ENCODE data around the gene DSCAML1.

Gene DSCAML1

DNA sequence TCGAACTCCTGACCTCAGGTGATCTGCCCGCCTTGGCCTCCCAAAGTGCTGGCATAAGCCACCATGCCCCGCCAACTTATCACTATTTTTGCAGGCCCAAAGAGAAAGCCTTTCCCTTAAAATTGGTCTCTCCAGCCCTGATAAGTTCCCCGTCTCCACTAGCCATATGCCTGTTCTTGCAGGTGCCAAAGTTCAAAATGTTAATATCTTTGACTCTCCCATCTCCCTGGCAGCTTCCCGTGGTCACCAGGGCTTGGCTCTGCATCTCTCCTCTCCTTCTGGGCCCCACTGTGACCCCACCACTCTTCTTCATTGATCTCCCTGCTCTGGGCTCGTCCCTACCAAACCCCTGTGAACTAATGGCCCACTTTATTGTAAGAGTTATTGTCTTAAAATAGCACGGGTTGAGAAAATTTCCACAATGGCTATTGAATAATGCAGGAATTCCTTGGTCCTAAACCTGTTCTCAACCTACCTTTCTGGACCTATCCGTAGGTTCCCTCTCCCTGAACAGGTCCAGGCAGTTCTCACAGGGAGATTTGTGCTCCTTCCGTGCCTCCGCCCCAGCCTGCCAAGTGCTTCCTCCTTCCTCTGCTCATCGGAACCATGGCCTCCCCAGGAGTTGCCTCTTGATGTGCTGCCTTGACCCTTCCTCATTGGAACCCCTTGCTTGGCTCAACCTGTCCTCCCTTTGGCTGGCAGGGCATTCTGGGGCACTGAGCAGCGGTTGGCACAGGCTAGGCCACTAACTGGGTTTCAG, 147.5 kb downstream of the DSCAML1 start:
- H3K4me3 ChIP-seq (ENCODE audit: low read depth, low read length) = no peak overlapping the region

DNA sequence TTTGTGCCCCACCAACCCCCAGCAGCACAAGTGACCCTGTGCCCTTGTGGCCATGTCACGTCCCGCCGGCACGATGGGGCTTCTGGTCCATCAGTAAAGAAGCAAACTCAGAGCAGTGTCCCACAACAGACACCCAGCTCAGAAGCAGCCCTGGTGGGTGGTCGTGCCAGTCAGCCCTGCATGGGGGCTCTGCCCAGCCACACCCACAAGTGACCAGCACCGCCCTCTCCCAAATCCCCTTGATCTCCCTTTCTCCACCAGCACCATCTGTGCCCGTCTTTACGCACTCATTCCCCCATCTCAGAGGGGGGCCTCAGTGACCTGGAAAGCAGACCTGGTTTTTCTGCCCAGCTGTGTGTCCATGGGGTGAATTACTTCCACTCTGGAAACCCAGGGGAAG, 149.1 kb downstream of the DSCAML1 start:
- DNase-seq (ENCODE audit: low read depth) = no peak
- no peak overlapping the region for H3K4me3 ChIP-seq (ENCODE audit: low read depth, low read length)

More for the DNA sequence above, 147.5 kb downstream of the DSCAML1 start:
- no peak for DNase-seq (ENCODE audit: low read depth)

DNA sequence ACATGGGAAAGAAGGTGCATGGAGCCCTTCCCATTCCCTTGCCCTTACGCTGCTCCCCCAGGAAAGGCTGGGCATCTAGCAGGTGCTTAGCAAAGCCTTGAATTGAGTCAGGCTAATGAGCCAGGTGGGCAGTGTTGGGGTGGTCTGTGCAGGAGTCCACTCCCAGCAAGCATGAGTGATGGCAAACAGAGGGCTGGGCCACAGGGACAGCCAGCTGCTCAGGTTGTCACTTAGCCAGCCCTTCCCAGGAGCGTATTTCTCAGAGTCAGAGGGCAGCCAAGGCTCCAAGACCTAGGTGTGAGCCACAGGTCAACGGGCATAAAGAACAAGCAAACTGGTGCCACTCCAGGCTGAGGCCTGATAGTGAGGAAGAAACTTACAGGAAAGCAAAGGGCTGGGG, 149.8 kb downstream of the DSCAML1 start:
- H3K4me3 ChIP-seq (ENCODE audit: low read depth, low read length) = no peak overlapping the region
- DNase-seq (ENCODE audit: low read depth) = no peak

DNA sequence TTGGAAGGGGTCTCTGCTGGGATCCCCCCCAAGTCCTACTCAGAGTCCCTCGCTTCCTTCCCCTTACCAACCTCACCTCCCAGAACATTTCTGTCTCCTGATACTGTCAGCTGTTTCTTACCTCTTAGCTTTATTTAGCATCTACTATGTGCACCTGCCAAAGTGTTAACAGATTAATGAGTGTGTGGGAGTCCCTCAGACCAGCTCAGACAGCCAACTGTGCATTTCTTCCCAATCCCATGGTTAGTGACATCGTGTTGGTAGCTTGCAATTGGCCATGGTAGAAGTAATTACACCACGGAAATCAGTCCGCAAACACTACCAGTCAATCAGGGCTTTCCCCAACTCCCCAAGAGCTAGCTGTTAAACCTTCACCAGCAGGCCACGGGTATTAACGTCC, 150.6 kb downstream of the DSCAML1 start:
- no peak for DNase-seq (ENCODE audit: low read depth)
- H3K4me3 ChIP-seq (ENCODE audit: low read depth, low read length) = no peak overlapping the region

DNA sequence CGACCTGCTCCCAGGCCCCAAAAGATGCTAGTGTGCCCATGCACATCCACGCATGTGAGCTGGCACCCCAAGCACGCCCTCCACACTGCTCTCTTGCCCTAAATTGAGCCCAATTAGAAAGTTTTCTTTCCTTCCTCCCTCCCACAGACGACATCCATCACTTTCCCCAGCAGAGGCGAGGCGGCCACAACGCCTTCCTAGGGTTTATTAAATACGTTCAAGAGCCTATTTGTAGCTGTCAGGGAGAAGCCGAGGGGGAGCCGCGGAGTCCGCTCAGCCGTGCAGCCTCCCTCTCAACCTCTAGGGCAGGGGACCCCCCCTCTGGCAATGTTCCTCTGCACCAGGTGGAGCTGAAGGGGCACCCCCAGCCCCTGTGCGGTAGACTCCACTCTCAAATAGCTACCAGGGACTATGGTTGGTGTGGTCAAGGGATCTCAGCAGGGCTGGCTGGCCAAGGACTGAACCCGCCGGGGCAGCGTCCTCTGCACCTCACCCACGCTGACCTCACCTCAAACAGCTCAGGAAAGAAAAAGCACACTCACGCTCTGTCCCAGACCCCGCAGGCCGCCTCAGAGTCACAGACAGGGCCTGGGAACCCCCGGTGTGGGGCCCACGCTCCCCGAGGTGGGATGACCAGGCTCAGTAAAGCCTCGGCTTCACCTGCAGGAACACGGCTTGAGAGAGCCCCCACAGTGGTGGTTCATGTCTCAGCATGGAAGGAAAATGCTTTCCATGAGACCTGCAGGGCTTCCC, 152.4 kb downstream of the DSCAML1 start:
- no peak for DNase-seq (ENCODE audit: low read depth)

DNA sequence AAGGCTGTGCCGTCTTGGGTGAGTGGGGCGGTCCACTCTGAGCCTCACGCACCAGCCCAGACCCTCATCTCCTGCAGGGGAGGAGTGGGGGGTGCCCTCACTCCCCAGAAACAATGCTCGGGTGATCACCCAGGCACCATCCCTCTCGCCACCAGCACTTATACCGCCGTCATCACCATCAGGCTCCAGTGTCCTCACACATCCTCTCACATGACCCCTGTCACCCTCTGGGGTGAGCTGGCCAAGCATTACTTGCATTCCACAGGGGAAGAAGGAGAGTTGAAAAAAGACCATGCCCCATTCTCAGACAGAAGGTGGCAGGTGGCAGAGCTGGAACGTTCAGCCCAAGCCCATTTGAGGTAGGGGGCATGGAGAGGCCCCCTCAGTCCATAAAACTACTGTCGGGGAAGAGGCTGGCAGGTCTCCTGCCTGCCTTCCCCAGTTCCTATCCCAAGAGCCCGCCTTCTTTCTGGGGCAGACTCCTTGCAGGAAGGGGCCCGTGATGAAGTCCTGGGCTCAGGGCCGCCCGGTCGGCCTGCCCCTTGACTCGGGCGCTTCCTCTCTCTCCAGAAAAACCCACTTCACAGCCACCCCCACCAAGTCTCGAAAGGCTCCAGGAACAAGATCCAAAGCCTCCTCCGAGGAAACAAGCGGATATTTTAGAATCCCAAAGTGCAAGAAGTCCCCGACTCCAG, 153.3 kb downstream of the DSCAML1 start:
- H3K4me3 ChIP-seq (ENCODE audit: low read depth, low read length) = no peak overlapping the region
- DNase-seq (ENCODE audit: low read depth) = no peak

More for the DNA sequence above, 152.4 kb downstream of the DSCAML1 start:
- H3K4me3 ChIP-seq (ENCODE audit: low read depth, low read length) = no peak overlapping the region

DNA sequence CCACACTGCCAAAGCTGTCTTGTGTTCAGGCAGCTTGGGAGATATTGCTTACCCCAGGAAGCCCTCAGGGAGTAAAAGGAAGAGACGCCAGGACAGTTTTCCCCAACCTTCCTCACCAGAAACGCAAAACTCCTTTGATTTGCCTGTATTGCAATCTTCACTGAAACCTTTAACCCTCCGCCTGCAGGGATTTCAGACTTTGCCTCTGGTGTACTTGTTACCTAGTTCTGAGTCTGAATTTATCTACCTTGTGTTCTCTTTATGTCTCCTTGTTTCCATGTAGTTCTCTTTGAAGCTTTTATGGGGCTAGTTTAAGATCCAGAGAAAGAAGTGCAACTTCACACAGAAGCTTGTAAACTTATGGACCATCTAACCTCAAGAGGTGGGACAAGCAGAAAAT, 154.2 kb downstream of the DSCAML1 start:
- H3K4me3 ChIP-seq (ENCODE audit: low read depth, low read length) = no peak overlapping the region
- DNase-seq (ENCODE audit: low read depth) = no peak

DNA sequence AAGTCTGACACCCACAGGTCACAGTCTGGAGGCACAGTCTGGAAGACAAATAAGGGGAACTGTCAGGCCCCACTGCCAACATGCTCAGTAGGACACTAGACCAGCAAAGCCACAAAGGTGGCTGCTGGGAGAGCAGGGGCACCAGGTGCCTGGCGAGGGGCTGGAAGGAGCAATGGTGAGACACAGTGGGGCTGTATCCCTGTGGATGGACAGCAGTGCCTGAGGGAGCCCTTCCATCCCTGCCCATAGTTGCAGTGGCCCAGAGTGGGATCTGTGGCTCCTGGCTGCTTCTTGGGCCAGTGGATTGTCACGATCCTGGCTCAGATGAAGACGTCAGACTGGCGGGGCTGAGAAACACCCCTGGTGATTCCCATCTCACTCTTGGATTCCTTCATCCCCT, 154.6 kb downstream of the DSCAML1 start:
- no peak for DNase-seq (ENCODE audit: low read depth)
- no peak overlapping the region for H3K4me3 ChIP-seq (ENCODE audit: low read depth, low read length)

DNA sequence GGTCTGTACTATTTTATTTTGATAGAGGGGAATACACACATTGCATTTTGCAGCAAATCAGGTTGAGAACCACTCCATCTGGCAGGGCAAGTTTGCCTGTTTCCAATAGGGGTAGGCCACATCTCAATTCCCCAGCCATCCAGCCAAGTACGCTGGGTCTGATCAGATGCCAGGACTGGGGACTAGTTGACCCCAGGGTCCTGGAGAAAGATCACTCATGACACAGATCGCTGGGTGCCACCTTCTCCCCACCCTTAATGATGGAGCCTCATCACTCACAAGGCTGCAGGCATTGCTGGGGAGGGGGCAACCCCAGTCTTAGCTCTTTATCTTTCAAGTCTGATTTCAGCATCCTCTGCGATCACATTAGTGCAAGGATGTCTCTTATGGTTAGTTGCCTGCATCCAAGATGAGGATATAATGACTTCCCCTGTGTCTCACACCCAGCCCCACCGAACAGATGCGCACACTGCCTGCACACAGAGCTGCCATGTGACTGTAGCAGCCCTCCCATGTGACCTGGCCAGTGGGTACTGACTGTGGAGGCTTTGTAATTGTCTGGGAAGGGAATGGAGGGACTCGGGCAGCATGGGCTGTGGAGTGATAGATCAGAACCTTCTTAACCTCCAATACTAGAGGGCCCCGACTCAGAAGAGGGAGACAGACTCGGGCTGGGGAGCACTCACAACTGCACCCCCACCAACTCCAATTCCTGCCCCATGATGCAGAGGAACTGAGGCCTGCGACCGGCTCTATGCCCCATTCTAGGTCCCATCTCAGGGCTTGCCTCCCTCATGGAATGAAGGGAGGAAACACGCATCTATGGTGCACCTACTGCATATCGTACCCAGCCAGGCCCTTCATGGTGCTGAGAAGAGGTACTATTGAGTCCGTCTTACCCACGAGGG, 155.8 kb downstream of the DSCAML1 start:
- H3K4me3 ChIP-seq (ENCODE audit: low read depth, low read length) = no peak overlapping the region
- no peak for DNase-seq (ENCODE audit: low read depth)

DNA sequence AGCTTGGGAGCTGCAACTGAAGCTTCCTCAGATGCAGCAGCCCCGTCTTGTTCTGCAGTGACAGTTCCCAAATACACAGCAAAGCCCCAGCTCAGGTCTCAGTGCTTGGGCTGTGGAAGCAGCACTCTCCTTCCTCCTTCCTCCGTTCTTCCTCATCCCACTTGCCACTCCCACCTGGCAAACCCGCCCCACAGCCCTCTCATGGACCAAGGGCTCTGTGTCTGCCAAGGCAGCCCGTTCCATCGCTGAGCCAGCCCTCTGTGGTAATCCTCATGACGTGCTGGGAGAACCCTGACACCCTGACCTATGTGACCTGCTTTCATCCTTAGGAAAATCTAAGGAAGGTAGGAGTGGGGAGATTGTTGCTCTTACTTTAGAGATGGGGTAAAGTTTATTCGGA, 157.0 kb downstream of the DSCAML1 start:
- no peak for DNase-seq (ENCODE audit: low read depth)
- H3K4me3 ChIP-seq (ENCODE audit: low read depth, low read length) = no peak overlapping the region

DNA sequence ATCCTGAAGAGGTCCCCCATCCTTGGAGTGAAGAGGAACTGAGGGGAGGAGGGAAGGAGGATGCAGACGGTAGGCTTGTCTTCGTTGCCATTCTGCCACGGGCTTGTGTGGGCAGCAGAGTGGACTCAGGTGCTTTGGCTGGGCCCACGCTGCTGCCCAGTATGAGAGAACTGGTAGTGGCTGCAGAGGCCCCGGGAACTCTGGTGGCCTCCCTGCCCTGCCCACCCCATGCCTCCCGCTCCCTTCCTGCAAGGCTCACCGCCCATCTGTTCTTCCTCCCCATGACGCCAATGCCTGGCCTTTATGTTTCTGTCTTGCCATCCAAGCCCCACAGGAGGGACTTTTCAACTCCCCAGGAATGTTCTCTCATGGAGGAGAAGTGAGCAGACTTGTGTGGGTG, 157.4 kb downstream of the DSCAML1 start:
- no peak for DNase-seq (ENCODE audit: low read depth)
- H3K4me3 ChIP-seq (ENCODE audit: low read depth, low read length) = no peak overlapping the region

DNA sequence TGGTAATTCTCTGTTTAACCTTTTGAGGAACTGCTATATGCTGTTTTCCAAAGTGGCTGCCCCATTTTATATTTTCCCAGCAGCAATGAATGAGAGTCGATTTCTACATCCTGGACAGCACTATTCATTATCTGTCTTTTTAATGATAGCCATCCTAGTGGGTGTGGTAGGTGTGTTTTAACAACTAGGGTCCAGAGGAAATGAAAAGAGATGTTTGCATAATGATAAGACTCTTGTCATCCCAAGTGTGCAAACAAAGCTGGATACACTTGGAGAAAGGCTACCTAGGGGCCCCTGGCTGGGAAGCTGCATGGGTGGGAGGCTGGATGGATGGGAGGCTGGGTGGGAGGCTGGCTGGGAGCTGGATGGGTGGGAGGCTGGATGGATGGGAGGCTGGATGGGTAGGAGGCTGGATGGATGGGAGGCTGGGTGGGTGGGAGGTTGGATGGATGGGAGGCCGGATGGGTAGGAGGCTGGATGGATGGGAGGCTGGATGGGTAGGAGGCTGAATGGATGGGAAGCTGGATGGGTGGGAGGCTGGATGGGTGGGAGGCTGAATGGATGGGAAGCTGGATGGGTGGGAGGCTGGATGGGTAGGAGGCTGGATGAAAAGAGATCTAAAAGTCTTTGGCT, 158.0 kb downstream of the DSCAML1 start:
- DNase-seq (ENCODE audit: low read depth) = no peak
- H3K4me3 ChIP-seq (ENCODE audit: low read depth, low read length) = no peak overlapping the region

DNA sequence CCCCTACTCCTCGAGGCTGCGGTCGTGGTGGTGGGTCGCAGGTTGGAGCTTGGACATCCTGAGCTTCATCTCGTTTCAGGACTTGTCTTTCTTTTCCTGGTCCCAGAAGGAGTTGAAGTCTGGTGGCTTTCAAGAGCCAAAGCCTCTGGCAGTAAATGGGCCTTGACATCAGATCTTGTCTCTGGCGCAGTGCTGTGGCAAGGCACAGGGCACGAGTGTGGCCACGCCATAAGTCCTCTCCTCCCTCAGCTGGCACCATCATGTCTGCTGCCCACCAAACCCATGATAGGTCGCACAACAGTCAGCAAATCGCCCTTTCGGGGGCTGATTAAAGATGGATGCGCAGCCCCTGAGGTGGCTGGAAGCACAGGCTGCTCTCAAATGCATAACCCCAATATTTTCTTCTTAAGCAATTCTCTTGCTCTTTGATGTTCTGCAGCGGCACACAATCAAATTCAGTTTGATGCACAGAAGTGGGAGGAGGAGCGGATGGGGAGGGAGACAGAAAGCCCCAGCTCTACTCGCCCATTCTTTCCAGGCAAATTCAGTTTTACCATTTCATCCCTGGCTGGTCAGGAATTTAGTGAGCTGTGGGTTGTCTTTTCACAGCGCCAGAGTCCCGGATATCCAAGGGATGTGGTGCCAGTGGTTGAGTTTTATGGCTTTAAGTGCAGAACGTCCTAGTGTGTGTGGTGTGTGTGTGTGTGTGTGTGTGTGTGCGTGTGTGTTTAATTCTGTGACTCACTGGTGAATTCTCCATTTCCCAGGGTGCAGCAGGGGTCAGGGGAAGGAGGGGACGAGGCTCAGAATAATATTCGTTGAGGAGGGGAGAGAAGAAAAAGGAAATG, 162.0 kb downstream of the DSCAML1 start:
- H3K4me3 ChIP-seq (ENCODE audit: low read depth, low read length) = no peak overlapping the region
- no peak for DNase-seq (ENCODE audit: low read depth)

DNA sequence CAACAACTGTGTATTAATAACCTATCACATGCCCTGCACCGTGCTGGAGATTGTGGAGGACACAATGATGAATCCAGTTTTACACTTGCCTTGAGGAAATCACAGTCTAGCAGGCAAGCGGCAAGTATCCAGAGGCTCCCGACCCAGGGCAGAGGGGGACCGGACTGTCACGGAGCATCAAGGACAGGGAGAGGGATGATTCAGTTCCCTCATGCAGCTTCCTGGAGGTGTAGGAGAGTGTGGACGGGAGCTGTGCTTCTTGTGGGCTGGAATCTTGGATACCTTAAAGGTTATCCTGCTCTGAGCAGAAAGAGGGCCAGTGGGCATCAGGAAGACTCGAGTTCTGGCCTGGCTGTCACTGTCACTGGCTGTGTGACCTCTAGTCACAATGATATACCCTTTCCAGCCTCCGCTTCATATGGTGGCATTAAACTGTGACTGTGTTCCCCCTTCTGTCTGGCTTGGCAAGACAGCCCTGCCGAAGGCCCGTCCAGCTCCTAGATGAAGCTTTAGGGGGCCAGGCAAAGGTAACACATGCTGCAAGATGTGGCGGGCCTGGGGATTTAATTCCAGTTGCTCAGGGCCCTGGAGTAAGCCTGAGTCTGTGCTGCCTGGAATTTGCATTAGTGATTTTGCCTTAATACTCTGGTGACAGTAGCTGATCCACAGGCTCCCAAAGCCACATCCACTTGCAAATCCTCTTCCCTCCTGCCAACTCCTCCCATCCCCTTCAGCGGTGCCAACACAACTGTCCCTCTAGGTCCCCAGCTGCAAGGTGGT, 162.8 kb downstream of the DSCAML1 start:
- DNase-seq (ENCODE audit: low read depth) = no peak
- no peak overlapping the region for H3K4me3 ChIP-seq (ENCODE audit: low read depth, low read length)

DNA sequence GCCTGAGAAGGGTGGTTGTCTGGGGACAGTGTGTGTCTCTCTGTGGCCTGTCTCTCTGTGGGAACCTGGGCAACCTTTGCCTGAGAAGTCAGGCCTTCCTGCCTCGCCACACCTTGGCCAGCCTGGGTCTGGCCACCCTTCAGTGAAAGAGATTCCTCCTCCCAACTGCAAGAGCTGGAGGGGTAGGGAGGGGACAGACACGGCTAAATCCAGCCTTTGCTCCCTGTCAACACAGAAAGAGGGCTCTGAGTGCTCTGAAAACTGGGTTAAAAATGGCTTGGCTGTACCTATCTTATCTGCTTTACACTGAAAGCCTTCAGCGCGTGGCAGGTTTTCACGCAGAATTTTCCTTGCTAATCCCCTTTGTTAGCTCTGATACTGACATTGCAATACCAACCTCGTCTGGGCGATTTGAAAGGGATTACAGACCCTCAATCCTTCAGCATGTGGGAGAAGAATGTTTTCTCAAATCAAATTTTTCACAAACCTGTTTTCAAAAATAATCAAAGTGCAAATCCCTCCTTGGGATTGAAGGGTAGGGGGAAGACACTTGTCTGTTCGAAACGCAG, 163.7 kb downstream of the DSCAML1 start:
- H3K4me3 ChIP-seq (ENCODE audit: low read depth, low read length) = no peak overlapping the region

DNA sequence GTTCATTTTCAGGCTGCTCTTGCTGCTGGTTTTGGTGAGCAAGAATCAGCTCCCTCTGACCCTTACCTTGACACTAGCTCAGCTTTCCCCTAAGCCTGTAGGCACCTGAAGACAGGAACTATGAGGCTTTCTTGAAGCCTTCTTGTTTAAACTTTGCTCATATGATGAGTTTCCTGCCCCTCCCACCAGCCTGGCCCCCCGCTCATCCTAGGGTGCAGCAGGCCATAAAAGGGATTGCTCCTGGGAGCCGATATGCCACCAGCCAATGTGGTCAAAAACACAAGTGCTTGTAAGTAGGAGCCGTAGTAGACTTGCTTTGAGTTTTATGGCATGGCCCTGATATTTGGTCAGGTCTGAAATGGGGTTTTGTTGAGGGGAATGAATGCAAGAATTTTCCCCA, 164.7 kb downstream of the DSCAML1 start:
- H3K4me3 ChIP-seq (ENCODE audit: low read depth, low read length) = no peak overlapping the region

More for the DNA sequence above, 163.7 kb downstream of the DSCAML1 start:
- DNase-seq (ENCODE audit: low read depth) = no peak

More for the DNA sequence above, 164.7 kb downstream of the DSCAML1 start:
- no peak for DNase-seq (ENCODE audit: low read depth)
